Caki2 (cell line): ENCODE results near the gene CYP21A2. TPM values are rescaled to one million over a fixed set of nuclear protein-coding genes. Genes with fewer than 3 reads are reported as not detected.
"Not testable (repeated sequence)": the region's sequence is repeated elsewhere in the genome, so short reads cannot be mapped to it uniquely, and the experiment has no call there.

Experiments used
- DNase-seq: peaks from one replicate; pipeline ENCODE4 v3.0.0-alpha.2; 2015; ENCODE audit warnings: low read depth
- in situ Hi-C: cut with HindIII; loops from 2 replicates; pipeline ENCODE4 v1.10.0; 2016; ENCODE audit warnings: low sequenced_read_pairs, low pct_unique_long_range_greater_than_20kb, mixed read lengths
- total RNA-seq: library from RNA; depleted of rRNA; stranded (reverse); fragments of >200 nt; shearing (Covaris generic); gene quantifications from 2 replicates; pipeline ENCODE4 v1.2.3, GENCODE V29; 2014; ENCODE audit warnings: low replicate concordance; rRNA removed

Gene CYP21A2
- not detected in 2 replicates for total RNA-seq

DNA sequence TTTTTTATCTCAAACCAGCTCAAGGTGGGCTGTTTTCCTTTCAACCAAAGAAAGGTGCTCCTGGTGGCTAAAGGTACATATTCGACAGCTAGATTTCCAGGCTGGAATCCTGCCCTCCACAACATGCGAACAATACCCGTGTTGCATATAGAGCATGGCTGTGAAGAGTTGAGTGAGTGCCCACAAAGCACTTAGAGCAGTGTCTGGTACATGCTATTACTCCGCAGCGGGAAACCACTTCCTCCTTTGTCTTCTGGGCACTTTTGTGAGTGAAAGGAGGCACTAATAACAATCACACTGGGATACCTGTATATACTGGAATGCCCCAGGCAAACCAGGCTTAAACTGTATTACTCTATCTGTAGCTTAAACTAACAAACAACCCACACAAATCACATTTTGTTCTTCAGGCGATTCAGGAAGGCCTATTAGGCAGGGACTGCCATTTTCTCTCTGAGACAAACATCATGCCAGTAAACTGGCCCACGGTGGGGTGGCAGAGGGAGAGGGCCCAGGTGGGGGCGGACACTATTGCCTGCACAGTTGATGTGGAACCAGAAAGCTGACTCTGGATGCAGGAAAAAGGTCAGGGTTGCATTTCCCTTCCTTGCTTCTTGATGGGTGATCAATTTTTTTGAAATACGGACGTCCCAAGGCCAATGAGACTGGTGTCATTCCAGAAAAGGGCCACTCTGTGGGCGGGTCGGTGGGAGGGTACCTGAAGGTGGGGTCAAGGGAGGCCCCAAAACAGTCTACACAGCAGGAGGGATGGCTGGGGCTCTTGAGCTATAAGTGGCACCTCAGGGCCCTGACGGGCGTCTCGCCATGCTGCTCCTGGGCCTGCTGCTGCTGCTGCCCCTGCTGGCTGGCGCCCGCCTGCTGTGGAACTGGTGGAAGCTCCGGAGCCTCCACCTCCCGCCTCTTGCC is at the start of gene CYP21A2:
Gene CYP21A2, plus strand, starts transcription at position 818 of the 927 bp plus-strand sequence. Its CDS starts 8 bp downstream, at position 826.
- in situ Hi-C loops, DNase-seq: not testable (repeated sequence)

DNA sequence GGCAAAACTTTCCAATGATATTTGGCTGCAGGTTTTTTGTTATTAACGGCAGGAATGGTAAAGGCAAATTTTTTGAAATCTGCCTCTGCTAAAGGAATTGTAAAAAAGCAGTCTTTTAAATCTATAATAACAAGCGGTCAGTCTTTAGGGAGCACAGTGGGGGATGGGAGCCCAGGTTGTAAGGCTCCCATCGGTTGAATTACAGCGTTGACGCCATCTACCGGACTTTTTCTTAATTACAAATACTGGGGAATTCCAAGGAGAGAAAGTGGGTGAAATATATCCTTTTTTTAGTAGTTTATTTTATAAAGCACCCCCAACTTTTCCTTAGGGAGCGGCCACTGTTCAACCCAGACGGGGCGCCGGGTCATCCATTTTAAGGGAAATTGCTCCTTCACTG is 48.9 kb upstream of the CYP21A2 start:
- in situ Hi-C loops, DNase-seq: not testable (repeated sequence)

DNA sequence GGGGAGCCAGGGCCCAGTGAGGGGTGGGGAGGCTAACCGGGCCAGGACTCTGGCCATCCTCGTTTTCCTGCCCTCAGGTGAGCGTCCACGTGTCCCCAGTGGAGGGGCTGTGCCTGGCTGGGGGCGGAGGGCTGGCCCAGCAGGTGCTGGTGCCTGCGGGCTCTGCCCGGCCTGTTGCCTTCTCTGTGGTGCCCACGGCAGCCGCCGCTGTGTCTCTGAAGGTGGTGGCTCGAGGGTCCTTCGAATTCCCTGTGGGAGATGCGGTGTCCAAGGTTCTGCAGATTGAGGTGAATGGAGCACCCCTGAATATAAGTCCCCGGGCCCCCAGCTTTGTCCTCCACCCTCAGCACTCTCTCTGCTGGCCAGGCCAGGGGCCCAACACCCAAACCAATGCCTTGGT is 43.8 kb upstream of the CYP21A2 start:
- DNase-seq, in situ Hi-C loops: not testable (repeated sequence)

DNA sequence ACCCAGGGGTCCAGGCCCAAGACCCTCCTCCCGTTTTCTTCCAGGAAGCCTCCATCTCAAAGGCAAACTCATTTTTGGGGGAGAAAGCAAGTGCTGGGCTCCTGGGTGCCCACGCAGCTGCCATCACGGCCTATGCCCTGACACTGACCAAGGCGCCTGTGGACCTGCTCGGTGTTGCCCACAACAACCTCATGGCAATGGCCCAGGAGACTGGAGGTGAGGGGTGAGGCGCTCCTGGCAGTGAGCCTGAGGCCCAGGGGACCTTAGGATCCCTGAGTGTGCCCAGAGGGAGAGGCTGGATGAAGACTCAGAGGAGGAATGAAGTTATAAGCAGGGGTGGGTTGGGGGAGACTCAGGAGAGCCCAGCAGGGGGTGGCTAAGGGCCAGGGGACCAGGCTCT is 41.8 kb upstream of the CYP21A2 start:
- DNase-seq, in situ Hi-C loops: not testable (repeated sequence)

DNA sequence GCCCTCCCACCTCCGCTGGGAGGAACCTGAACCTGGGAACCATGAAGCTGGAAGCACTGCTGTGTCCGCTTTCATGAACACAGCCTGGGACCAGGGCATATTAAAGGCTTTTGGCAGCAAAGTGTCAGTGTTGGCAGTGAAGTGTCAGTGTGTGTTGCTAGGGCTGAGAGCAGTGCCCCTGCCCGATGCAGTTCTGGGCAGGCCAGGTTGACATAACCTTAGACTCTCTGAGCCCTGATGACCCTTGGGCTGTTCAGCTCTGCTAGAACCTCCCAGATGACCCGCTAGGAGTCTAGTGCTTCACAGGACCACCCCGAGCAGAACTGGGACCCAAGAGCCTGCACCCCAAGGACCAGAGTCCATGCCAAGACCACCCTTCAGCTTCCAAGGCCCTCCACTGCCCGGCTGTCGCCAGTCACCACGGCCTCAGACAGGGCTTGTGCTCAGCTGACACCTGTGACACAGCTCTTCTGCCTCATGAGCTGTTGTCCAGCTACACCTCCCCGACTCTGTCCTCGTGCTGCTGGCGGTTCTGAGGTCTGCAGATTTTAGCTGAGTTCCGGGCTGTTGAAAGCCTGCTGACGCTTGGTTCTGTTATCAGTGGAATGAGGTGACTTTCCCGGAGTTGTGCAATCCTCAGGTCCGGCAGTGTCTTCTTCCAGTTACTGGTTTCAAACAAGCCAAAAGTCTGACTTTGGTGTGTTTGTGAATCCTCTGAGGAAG is 35.5 kb upstream of the CYP21A2 start:
- DNase-seq, in situ Hi-C loops: not testable (repeated sequence)

DNA sequence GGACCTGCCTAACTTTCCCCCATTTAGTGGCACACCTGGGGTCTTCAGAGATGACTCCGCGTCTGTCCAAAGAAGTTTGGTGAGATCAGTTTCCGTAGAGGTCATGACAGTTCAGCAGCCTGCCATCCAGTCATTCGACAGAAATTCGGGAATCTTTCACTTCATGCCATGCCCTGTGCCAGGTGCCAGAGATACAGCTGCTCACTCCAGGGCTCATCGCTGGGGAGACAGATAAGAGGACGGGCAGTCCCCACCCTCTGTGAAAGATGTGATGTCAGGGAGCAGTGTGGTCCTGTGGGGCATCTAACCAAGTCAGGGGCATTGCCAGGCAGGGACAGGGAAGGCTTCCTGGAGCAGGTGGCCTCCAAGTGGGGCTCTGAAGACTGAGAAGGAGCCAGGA is 34.9 kb upstream of the CYP21A2 start:
- DNase-seq, in situ Hi-C loops: not testable (repeated sequence)

DNA sequence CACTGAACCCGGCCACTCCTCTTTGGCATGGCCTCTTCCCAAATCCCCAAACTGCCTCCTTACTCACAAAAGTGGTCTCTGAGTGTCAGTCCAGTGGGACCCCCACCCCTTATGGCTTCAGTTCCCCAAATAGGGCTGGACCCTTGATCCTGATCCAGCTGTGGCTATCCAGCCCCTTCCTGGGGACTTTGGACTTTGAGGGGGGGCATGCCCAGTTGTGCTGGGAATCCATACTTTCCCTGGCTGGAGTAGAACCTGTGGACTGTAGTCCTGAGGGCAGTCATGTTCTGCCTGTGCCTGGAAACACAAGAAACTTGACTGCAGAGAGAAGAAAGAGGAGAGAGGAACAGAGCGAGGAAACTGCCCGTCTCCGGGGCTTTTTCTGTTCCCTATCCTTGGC is 33.8 kb upstream of the CYP21A2 start:
- in situ Hi-C loops, DNase-seq: not testable (repeated sequence)

DNA sequence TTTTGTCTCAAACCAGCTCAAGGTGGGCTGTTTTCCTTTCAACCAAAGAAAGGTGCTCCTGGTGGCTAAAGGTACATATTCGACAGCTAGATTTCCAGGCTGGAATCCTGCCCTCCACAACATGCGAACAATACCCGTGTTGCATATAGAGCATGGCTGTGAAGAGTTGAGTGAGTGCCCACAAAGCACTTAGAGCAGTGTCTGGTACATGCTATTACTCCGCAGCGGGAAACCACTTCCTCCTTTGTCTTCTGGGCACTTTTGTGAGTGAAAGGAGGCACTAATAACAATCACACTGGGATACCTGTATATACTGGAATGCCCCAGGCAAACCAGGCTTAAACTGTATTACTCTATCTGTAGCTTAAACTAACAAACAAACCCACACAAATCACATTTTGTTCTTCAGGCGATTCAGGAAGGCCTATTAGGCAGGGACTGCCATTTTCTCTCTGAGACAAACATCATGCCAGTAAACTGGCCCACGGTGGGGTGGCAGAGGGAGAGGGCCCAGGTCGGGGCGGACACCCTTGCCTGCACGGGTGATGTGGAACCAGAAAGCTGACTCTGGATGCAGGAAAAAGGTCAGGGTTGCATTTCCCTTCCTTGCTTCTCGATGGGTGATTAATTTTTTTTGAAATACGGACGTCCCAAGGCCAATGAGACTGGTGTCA is 33.2 kb upstream of the CYP21A2 start:
- in situ Hi-C loops, DNase-seq: not testable (repeated sequence)

DNA sequence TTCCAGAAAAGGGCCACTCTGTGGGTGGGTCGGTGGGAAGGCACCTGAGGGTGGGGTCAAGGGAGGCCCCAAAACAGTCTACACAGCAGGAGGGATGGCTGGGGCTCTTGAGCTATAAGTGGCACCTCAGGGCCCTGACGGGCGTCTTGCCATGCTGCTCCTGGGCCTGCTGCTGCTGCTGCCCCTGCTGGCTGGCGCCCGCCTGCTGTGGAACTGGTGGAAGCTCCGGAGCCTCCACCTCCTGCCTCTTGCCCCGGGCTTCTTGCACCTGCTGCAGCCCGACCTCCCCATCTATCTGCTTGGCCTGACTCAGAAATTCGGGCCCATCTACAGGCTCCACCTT is 32.7 kb upstream of the CYP21A2 start:
- in situ Hi-C loops, DNase-seq: not testable (repeated sequence)

DNA sequence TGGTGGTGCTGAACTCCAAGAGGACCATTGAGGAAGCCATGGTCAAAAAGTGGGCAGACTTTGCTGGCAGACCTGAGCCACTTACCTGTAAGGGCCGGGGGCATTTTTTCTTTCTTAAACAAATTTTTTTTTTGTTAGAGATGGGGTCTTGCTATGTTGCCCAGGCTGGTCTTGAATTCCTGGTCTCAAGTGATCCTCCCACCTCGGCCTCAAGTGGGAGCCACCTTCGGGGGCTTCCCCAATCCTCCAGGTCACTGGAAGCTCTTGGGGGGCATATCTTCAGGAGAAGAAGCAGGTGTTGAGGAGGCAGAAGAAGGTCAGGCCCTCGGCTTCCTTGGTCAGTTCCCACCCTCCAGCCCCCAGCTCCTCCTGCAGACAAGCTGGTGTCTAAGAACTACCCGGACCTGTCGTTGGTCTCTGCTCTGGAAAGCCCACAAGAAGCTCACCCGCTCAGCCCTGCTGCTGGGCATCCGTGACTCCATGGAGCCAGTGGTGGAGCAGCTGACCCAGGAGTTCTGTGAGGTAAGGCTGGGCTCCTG is 32.2 kb upstream of the CYP21A2 start:
- DNase-seq, in situ Hi-C loops: not testable (repeated sequence)

DNA sequence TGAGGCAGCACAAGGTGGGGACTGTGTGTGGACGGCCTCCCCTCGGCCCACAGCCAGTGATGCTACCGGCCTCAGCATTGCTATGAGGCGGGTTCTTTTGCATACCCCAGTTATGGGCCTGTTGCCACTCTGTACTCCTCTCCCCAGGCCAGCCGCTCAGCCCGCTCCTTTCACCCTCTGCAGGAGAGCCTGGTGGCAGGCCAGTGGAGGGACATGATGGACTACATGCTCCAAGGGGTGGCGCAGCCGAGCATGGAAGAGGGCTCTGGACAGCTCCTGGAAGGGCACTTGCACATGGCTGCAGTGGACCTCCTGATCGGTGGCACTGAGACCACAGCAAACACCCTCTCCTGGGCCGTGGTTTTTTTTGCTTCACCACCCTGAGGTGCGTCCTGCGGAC is 31.1 kb upstream of the CYP21A2 start:
- DNase-seq, in situ Hi-C loops: not testable (repeated sequence)

DNA sequence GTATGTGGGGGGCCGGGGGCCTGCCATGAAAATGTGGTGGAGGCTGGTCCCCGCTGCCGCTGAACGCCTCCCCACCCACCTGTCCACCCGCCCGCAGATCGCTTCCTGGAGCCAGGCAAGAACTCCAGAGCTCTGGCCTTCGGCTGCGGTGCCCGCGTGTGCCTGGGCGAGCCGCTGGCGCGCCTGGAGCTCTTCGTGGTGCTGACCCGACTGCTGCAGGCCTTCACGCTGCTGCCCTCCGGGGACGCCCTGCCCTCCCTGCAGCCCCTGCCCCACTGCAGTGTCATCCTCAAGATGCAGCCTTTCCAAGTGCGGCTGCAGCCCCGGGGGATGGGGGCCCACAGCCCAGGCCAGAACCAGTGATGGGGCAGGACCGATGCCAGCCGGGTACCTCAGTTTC is 30.2 kb upstream of the CYP21A2 start:
- in situ Hi-C loops, DNase-seq: not testable (repeated sequence)

DNA sequence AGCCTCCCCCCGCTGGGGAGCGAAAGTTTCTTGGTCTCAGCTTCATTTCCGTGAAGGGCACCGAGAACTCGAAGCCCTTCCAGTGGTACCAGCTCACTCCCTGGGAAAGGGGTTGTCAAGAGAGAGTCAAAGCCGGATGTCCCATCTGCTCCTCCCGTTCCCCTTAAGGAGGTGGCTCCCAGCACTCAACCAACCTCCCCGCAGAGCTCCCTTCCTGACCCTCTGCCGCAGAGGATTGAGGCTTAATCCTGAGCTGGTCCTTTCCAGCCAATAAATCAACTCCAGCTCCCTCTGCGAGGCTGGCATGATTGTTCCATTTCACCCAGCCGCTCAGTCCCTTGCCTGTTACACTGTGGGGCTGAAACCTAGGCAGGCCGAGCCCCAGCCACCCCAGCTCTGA is 29.6 kb upstream of the CYP21A2 start:
- DNase-seq, in situ Hi-C loops: not testable (repeated sequence)

DNA sequence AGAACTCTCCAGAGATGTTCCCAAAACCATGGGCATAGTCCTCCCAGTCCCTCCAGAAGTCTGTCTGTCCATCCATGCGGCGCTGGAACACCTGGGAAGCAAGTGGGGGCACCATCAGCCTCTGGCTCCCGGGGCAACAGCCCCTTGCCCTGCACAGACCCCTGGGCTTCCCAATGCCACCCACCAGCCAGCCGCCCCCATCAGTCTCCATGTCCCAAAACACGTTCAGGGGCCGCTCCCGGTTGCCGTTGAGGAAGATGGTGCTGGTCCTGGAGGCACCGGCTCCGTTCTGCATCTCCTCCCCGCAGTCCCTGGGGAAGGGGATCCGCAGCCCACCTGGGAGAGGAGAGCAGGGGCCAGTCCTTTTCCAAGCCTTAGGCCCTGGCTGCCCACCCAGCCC is 28.7 kb upstream of the CYP21A2 start:
- DNase-seq: not testable (repeated sequence)

DNA sequence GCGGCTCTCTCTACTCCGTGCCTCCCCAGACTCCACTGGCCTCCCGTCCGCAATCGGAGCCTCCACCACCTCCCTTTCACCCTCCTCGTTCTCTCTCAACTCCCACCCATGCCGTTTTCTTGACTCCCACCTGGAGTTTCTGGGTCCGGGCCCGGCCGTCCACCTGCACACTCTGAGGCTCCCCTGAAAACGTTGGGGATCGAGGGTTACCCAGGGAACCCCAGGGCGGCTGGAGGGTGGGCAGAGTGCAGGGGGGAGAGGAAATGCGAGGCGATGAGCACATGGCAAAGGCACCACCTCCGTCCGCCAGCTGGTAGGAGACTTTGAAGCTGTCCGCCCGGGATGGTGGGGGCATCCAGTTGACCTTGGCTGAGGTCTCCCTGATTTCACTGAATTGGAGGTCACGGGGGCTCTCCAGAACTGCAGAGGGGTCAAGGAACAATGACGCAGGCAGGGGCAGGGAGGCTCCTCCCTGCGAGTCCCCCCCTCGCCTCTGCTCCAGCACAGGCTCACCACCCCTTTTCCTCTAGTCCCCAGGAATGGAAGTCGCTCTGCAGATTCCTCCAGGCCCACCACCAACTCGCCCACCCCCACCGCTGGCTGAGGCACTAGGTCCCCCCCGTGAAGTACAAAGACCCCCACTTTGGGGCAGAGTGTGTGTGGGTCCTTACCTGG is 27.2 kb upstream of the CYP21A2 start:
- in situ Hi-C loops: not testable (repeated sequence)

More for the DNA sequence above, 28.7 kb upstream of the CYP21A2 start:
- in situ Hi-C loops: not testable (repeated sequence)

DNA sequence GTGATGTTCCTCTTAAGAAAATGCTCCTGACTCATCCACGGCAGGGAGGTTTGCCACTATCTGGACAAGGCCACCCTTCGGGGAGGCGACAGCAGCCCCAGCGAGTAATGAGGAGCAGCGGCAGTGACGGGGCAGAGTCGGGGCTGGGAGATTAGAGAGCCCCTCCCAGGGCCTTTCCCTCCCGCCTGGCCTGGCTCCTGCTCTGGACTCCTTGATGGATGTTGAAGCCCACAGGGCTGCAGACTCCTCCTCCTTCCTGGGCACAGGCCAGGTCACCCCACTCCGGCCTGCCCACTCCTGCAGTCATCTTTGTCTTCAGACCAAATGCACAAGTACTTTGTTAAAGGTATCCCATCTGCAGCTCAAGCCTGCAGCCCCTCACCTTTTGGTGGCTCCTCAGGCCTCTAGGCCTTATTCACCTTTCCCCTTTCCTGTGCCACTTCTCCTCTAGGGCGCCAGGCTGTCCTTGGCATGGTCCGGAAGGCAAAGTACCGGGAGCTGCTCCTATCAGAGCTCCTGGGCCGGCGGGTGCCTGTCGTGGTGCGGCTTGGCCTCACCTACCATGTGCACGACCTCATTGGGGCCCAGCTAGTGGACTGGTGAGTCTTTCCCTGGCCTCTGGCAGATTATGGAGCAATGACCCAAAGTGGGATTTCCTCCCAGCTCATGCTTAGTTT is 25.1 kb upstream of the CYP21A2 start:
- in situ Hi-C loops, DNase-seq: not testable (repeated sequence)

More for the DNA sequence above, 27.2 kb upstream of the CYP21A2 start:
- DNase-seq: not testable (repeated sequence)

DNA sequence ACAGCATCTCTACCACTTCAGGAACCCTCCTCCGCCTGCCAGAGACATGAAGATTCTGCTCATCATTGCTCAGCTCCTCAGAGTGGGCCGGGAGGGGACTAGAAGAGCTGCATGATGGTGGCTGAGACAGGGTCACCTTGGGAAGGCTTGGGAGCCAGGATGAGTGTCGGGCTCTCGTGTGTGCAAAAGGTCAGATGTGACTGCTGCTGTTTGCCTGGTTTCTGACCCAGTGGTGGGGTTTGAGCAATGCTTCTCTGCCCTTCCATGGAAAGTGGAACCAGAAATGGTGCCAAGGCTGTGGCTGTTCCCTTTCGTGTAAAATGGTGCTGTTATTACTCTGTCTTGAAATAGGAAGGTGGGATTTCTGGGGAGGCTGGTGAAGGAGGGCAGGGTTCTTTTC is 24.5 kb upstream of the CYP21A2 start:
- not testable (repeated sequence) for DNase-seq

More for the DNA sequence above, 24.5 kb upstream of the CYP21A2 start:
- in situ Hi-C loops: not testable (repeated sequence)
